Neural progenitor cell (in vitro differentiated cells): ENCODE measurements around the gene PC.

Source experiments
- CTCF ChIP-seq: fragments of 200-600 bp; sonication (generic); IDR thresholded peaks from 2 replicates; pipeline ENCODE4 v1.5.1; 2017; ENCODE audit warnings: antibody characterized with exemption, mild to moderate bottlenecking
- EZH2 ChIP-seq: fragments of 200-600 bp; sonication (generic); IDR thresholded peaks from 2 replicates; pipeline ENCODE4 v1.6.1; 2017; ENCODE audit warnings: antibody characterized with exemption, mild to moderate bottlenecking, moderate library complexity
- EZH2phosphoT487 ChIP-seq: fragments of 200-600 bp; sonication (generic); IDR thresholded peaks from 2 replicates; pipeline ENCODE4 v1.6.1; 2017; ENCODE audit warnings: antibody characterized with exemption

- no peak for TF ChIP-seq CTCF
- TF ChIP-seq EZH2 = no peak
- no peak for TF ChIP-seq EZH2phosphoT487
These were observed 65.3 kb downstream of the PC start for GRCh38 chr11:66892911-66893310.
